ENCODE results near the gene RAP1A.
"Not testable (repeated sequence)": the region's sequence is repeated elsewhere in the genome, so short reads cannot be mapped to it uniquely, and the experiment has no call there.

The RAP1A gene

GRCh38 chr1:111669268-111669667 is 49.7 kb downstream of the RAP1A start:
- no peak for DNase-seq (ENCODE audit: low read depth)

- no peak for DNase-seq (ENCODE audit: low read depth)
These were observed 52.3 kb downstream of the RAP1A start for GRCh38 chr1:111671852-111672251.

GRCh38 chr1:111672331-111672730 is 52.7 kb downstream of the RAP1A start:
- DNase-seq (ENCODE audit: low read depth) = no peak

GRCh38 chr1:111677604-111678003 is 58.0 kb downstream of the RAP1A start:
- DNase-seq (ENCODE audit: low read depth) = no peak

GRCh38 chr1:111679541-111679940 is 60.0 kb downstream of the RAP1A start:
- DNase-seq (ENCODE audit: low read depth) = no peak

GRCh38 chr1:111680212-111680800 is 60.7 kb downstream of the RAP1A start:
- not testable (repeated sequence) for DNase-seq (ENCODE audit: low read depth)

GRCh38 chr1:111685293-111686153 is 65.9 kb downstream of the RAP1A start:
- not testable (repeated sequence) for DNase-seq (ENCODE audit: low read depth)

- no peak for DNase-seq (ENCODE audit: low read depth)
These were observed 70.7 kb downstream of the RAP1A start for GRCh38 chr1:111690306-111690617.

- no peak for DNase-seq (ENCODE audit: low read depth)
These were observed 72.3 kb downstream of the RAP1A start for GRCh38 chr1:111691886-111692285.

GRCh38 chr1:111695801-111696200 is 76.2 kb downstream of the RAP1A start:
- DNase-seq (ENCODE audit: low read depth) = no peak

GRCh38 chr1:111696330-111696729 is 76.7 kb downstream of the RAP1A start:
- DNase-seq (ENCODE audit: low read depth) = no peak

GRCh38 chr1:111699268-111699667 is 79.7 kb downstream of the RAP1A start:
- DNase-seq (ENCODE audit: low read depth) = no peak

GRCh38 chr1:111702504-111703050 is 83.0 kb downstream of the RAP1A start:
- DNase-seq (ENCODE audit: low read depth) = no peak

- DNase-seq (ENCODE audit: low read depth) = no peak
These were observed 84.7 kb downstream of the RAP1A start for GRCh38 chr1:111704240-111704639.

GRCh38 chr1:111704776-111705175 is 85.2 kb downstream of the RAP1A start:
- DNase-seq (ENCODE audit: low read depth) = no peak

- no peak for DNase-seq (ENCODE audit: low read depth)
These were observed 86.3 kb downstream of the RAP1A start for GRCh38 chr1:111705841-111706240.

GRCh38 chr1:111706921-111707320 is 87.3 kb downstream of the RAP1A start:
- no peak for DNase-seq (ENCODE audit: low read depth)

GRCh38 chr1:111707906-111708305 is 88.3 kb downstream of the RAP1A start:
- DNase-seq (ENCODE audit: low read depth) = no peak

GRCh38 chr1:111709986-111710385 is 90.4 kb downstream of the RAP1A start:
- DNase-seq (ENCODE audit: low read depth) = no peak

GRCh38 chr1:111716333-111716732 is 96.7 kb downstream of the RAP1A start:
- DNase-seq (ENCODE audit: low read depth) = no peak

GRCh38 chr1:111717450-111717849 is 97.9 kb downstream of the RAP1A start:
- no peak for DNase-seq (ENCODE audit: low read depth)

- DNase-seq (ENCODE audit: low read depth) = no peak
These were observed 99.5 kb downstream of the RAP1A start for GRCh38 chr1:111719135-111719534.

GRCh38 chr1:111719674-111720132 is 100.1 kb downstream of the RAP1A start:
- DNase-seq (ENCODE audit: low read depth) = no peak
